GM21723 (cell line): ENCODE measurements around the gene FBXO4.
"Not testable (repeated sequence)": the region's sequence is repeated elsewhere in the genome, so short reads cannot be mapped to it uniquely, and the experiment has no call there.

ENCODE experiments used
- ATAC-seq: cut with Tn5 transposase; IDR thresholded peaks from one replicate; pipeline ENCODE4 v1.9.1; 2021; ENCODE audit warnings: mild to moderate bottlenecking, moderate library complexity; ENCODE audit not compliant: unreplicated experiment

FBXO4 gene

GRCh38 chr5:41921874-41922273, 3.2 kb upstream of the FBXO4 start:
- ATAC-seq: no peak

- ATAC-seq: no peak
Measured at GRCh38 chr5:41924526-41924871, 582 bp upstream of the FBXO4 start.

GRCh38 chr5:41925555-41925951, 472 bp downstream of the FBXO4 start:
- peak; percentile 43 for ATAC-seq

- ATAC-seq: no peak
Measured at GRCh38 chr5:41927604-41928003, 2.5 kb downstream of the FBXO4 start.

- ATAC-seq: no peak
Measured at GRCh38 chr5:41929035-41929434, 4.0 kb downstream of the FBXO4 start.

GRCh38 chr5:41932770-41933169, 7.7 kb downstream of the FBXO4 start:
- no peak for ATAC-seq

- ATAC-seq: no peak
Measured at GRCh38 chr5:41935544-41935943, 10.5 kb downstream of the FBXO4 start.

- no peak for ATAC-seq
Measured at GRCh38 chr5:41940641-41941040, 15.6 kb downstream of the FBXO4 start.

- not testable (repeated sequence) for ATAC-seq
Measured at GRCh38 chr5:41945332-41945955, 20.4 kb downstream of the FBXO4 start.

- ATAC-seq: no peak
Measured at GRCh38 chr5:41951224-41951623, 26.1 kb downstream of the FBXO4 start.

GRCh38 chr5:41954286-41954685, 29.2 kb downstream of the FBXO4 start:
- ATAC-seq: no peak

GRCh38 chr5:41955432-41956024, 30.4 kb downstream of the FBXO4 start:
- ATAC-seq: no peak

GRCh38 chr5:41956943-41957342, 31.9 kb downstream of the FBXO4 start:
- ATAC-seq: no peak

GRCh38 chr5:41960481-41960880, 35.4 kb downstream of the FBXO4 start:
- no peak for ATAC-seq

- ATAC-seq: no peak
Measured at GRCh38 chr5:41961736-41962135, 36.7 kb downstream of the FBXO4 start.

- no peak for ATAC-seq
Measured at GRCh38 chr5:41962491-41962890, 37.4 kb downstream of the FBXO4 start.

- ATAC-seq: no peak
Measured at GRCh38 chr5:41966401-41967105, 41.5 kb downstream of the FBXO4 start.

GRCh38 chr5:41967401-41967800, 42.3 kb downstream of the FBXO4 start:
- no peak for ATAC-seq

- no peak for ATAC-seq
Measured at GRCh38 chr5:41968153-41968723, 43.2 kb downstream of the FBXO4 start.

GRCh38 chr5:41973087-41973486, 48.0 kb downstream of the FBXO4 start:
- ATAC-seq: no peak

- no peak for ATAC-seq
Measured at GRCh38 chr5:41973887-41974286, 48.8 kb downstream of the FBXO4 start.

GRCh38 chr5:41978676-41979075, 53.6 kb downstream of the FBXO4 start:
- no peak for ATAC-seq
